GM19239 (cell line): Measurements from ENCODE around the gene NRF1.
"Not testable (repeated sequence)": the region's sequence is repeated elsewhere in the genome, so short reads cannot be mapped to it uniquely, and the experiment has no call there.

Experiments
- DNase-seq: peaks from one replicate; pipeline ENCODE4 v3.0.0; 2011; ENCODE audit warnings: low spot score; ENCODE audit not compliant: insufficient read length
- FAIRE-seq: peaks from 2 replicates; lab custom pipeline; 2011; peaks lifted over from hg19 to GRCh38; lab: Jason Lieb, UNC

The NRF1 gene

GRCh38 chr7:129605960-129606614 is 5.4 kb upstream of the NRF1 start:
- FAIRE-seq, result no peak
- DNase-seq, result no peak

- DNase-seq (no peak), FAIRE-seq (no peak)
Measured at GRCh38 chr7:129606803-129607202, 4.7 kb upstream of the NRF1 start.

- no peak for DNase-seq
- no peak for FAIRE-seq
Measured at GRCh38 chr7:129607471-129608120, 3.9 kb upstream of the NRF1 start.

GRCh38 chr7:129609666-129610065 is 1.9 kb upstream of the NRF1 start:
- DNase-seq, result no peak
- FAIRE-seq, result no peak

DNA sequence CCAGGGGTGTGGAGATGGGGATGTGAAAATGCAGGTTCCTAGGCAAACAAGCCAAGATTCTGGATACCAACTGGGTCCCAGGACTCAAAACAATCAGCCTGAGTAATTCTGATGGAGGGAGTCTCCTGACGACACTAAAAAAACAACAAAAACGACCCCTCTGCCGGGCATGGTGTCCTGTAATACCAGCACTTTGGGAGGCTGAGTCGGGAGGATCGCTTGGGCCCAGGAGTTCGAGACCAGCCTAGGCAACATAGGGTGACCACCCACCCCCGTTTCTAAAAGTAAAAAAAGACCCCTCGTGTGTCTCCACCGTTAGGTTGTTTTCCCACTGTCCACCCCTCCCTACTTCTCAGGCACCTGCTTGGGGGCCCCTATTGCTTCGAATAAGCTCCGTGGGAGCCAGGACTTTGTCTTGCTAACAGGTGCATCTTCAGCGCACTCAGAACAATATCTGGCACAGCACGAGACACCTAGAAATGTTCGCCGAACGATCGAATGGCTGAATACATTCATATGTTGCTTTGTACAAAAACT is 743 bp upstream of the NRF1 start:
- DNase-seq (no peak), FAIRE-seq (no peak)

DNA sequence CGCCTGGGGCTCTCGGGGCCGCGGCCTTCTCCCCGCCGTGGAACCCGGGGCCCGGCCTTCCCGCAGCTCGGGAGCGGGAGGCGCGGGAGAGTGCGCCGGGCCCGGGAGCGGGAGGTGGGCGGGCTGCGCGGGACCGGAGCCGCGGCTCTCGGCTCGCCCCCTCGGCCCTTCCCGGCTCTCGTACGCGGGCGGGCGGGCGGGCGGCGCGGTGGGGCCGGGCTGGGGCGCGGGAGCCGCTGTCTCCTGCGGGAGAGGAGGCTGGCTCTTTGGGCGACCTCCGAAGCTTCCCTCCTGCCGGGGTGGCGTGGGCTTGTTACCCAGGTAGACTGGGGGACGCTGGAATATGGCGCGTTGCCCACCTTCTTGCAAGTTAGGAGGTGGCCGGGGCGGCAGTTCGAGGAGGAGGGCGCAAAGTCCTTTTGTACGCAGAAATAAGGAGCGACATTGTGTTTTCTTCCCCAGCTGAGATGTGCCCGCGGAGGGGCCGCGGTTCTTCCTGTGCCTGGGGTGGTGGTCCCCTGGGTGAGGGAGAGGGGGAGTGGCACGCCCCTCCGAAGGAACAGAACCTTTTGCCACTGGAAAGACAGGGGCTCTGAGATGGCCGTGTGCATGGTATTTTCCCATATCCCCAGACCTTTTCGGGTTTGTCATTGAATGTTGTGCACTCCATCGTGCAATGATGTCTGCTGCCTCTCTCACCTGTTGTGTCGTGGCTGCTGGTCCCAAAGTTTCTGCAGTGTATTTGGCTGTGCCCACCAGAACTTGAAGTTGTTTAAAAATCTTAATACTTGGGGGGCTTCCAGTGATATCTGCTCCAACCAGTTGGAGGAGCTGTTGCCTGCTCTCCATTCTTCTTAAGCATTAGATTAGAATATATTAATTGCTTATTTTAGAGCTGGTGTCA is 844 bp downstream of the NRF1 start:
- peak; percentile 40 for FAIRE-seq
- no peak for DNase-seq

DNA sequence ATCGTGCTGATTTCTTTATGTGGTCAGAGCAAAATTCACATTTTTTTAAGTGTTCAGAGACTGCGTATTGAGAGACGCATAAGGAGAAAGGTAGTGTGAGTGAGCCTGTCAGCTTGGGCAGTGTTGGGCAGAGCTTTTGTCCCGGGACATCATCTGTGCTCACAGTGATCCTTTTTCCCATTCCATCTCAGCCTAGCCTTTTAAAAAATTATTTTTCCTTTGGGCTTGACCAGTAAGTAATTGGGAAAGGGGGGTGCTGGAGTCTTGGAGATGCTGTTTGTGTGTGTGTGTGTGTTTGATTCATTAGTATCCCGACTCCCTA is 1.5 kb downstream of the NRF1 start:
- FAIRE-seq, result no peak
- DNase-seq, result no peak

- DNase-seq (no peak), FAIRE-seq (peak; percentile 85)
Measured at GRCh38 chr7:129615018-129615417, 3.5 kb downstream of the NRF1 start.

- FAIRE-seq, result no peak
Measured at GRCh38 chr7:129616530-129616929, 5.0 kb downstream of the NRF1 start.

DNA sequence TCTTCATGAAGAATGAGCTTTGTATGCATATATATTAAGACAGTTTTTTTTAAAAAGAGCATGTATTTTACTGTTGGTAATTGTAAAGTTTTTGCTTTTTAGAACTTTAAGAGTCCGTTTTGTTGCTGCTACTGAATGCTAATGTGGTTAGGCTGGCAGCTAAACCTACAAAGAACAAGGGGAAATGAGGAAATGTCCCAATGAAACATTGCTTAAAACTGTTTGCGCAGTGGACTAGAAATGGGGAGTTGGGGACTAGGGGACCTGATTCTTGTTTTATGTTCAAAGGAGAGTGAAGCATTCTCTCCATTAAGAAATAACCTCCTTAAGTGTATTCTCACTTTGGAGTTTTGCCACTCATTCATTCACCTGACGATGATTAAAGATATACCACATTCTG is 5.7 kb downstream of the NRF1 start:
- FAIRE-seq, result no peak

More at GRCh38 chr7:129616530-129616929, 5.0 kb downstream of the NRF1 start:
- DNase-seq, result no peak

GRCh38 chr7:129617652-129618051 is 6.1 kb downstream of the NRF1 start:
- FAIRE-seq (no peak), DNase-seq (no peak)

More for the DNA sequence above, 5.7 kb downstream of the NRF1 start:
- DNase-seq, result no peak

- FAIRE-seq (no peak), DNase-seq (no peak)
Measured at GRCh38 chr7:129626896-129627295, 15.4 kb downstream of the NRF1 start.

GRCh38 chr7:129630341-129630740 is 18.8 kb downstream of the NRF1 start:
- DNase-seq (no peak), FAIRE-seq (no peak)

DNA sequence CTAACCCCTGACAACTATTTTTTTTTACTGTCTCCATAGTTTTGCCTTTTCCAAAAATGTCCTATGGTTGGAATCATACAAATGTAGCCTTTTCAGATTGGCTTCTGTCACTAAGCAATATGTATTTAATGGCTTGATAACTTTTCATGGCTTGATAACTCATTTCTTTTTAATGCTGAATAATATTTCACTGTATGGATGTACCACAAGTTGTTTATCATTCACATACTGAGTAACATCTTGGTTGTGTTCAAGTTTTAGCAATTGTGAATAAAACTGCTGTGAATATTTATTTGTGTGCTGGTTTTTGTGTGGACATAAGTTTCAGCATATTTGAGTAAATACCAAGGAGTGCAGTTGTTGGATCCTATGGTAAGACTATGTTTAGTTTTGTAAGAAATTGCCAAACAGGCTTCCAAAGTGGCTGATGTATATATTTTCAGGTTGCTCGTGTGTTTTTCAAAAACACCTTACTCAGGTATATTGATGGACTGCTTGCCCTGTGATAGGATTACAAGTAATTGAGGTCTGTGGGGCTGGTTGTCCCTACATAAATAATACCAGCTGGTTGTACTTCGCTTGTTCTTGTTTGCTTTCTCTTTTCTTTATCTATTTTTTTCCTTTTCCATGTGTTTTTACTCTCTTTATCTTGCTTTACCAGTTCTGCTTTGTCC is 23.0 kb downstream of the NRF1 start:
- FAIRE-seq (no peak), DNase-seq (no peak)

GRCh38 chr7:129635300-129636029 is 23.9 kb downstream of the NRF1 start:
- DNase-seq (peak; percentile 59), FAIRE-seq (peak; percentile 95)

DNA sequence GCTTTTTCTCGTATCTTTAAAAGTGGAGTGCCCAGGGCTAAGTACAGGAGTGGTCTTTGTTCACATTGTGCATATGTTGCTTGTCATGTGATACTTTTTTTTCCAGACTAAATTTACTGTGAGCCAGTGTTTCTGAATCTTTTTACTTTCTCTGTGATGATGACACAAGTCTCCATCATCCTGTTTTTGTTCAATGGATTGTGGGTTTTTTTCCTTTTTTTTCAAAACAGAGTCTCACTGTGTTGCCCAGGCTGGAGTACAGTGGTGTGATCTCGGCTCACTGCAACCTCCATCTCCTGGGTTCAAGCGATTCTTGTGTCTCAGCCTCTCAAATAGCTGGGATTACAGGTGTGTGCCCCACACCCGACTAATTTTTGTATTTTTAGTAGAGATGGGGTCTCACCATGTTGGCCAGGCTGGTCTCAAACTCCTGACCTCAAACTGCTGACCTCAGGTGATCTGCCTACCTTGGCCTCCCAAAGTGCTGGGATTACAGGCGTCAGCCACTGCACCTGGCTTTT is 24.6 kb downstream of the NRF1 start:
- FAIRE-seq, DNase-seq: not testable (repeated sequence)

- no peak for FAIRE-seq
- no peak for DNase-seq
Measured at GRCh38 chr7:129636641-129637040, 25.1 kb downstream of the NRF1 start.

DNA sequence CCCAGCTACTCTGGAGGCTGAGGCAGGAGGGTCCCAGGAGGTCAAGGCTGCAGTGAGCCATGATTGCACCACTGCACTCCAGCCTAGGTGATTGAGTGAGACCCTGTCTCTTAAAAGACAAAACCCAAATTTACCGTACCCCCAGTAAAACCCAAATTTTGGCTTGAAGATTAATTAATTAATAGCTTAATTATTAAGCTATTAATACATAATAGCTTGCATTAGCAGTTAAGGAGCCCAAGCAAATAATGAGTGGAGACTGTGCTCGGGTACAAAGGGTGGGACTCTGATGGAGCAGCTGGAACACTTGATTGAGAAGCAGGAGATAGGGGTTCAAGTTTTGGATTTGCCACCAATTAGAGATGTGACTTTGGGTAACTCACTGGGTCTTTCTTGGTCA is 28.9 kb downstream of the NRF1 start:
- FAIRE-seq, result no peak
- no peak for DNase-seq

- FAIRE-seq (no peak), DNase-seq (no peak)
Measured at GRCh38 chr7:129642871-129643549, 31.5 kb downstream of the NRF1 start.
